Hematopoietic multipotent progenitor cell treated with erythropoietin and hydrocortisone succinate and interleukin-3 and kit ligand, for 8 days (in vitro differentiated cells): ENCODE measurements around the gene PNMT.

Experiments used
- DNase-seq: peaks from one replicate; pipeline ENCODE4 v3.0.0-alpha.2; 2015

PNMT gene, protein sequence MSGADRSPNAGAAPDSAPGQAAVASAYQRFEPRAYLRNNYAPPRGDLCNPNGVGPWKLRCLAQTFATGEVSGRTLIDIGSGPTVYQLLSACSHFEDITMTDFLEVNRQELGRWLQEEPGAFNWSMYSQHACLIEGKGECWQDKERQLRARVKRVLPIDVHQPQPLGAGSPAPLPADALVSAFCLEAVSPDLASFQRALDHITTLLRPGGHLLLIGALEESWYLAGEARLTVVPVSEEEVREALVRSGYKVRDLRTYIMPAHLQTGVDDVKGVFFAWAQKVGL

DNA sequence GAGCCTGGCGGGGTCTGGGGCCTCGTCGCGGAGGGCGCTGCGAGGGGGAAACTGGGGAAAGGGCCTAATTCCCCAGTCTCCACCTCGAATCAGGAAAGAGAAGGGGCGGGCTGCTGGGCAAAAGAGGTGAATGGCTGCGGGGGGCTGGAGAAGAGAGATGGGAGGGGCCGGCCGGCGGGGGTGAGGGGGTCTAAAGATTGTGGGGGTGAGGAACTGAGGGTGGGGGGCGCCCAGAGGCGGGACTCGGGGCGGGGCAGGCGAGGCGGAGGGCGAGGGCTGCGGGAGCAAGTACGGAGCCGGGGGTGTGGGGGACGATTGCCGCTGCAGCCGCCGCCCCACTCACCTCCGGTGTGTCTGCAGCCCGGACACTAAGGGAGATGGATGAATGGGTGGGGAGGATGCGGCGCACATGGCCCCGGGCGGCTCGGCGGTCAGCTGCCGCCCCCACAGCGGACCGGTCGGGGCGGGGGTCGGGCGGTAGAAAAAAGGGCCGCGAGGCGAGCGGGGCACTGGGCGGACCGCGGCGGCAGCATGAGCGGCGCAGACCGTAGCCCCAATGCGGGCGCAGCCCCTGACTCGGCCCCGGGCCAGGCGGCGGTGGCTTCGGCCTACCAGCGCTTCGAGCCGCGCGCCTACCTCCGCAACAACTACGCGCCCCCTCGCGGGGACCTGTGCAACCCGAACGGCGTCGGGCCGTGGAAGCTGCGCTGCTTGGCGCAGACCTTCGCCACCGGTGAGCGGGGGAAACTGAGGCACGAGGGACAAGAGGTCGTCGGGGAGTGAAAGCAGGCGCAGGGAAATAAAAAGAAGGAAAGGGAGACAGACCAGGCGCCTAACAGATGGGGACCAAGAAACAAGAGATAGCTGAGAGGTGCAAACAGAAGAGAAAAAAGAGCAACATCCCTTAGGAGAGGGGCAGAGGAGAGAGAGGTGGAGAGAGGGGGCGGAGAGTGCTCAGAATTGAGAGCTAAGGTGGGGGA is at the start of gene PNMT:
PNMT (plus strand) TSS at position 509 of the 980 bp plus-strand sequence; CDS start at position 532, 23 bp downstream.
- DNase-seq, result peak; percentile 80

GRCh38 chr17:39618956-39619785 is 49.1 kb upstream of the PNMT start:
- no peak for DNase-seq

- no peak for DNase-seq
These were observed 48.5 kb upstream of the PNMT start for GRCh38 chr17:39619786-39620101.

GRCh38 chr17:39621523-39622379 is 46.5 kb upstream of the PNMT start:
- DNase-seq, result peak; percentile 85

DNA sequence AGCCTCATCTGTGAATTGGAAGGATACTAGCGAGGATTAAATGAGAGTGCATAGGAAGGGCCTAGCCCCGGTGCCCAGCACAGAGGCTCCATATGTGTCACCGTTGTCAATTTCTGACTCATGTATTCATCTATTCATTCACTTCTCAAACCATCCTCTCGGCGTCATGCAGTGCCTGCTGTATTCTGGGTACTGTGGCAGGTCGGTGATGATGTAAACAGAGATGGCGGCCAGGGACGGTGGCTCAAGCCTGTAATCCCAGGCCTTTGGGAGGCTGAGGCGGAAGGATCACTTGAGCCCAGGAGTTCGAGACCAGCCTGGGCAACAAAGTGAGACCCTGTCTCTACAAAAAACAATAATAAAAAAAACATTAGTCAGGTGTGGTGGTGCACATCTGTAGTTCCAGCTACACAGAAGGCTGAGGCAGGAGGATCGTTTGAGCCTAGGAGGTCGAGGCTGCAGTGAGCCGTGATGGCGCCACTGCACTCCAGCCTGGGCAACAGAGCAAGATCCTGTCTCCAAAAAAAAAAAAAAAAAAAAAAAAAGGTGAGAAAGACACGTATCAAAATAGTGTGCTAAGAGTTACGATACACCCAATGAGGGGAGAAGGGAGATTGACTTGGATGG is 45.8 kb upstream of the PNMT start:
- no peak for DNase-seq

- DNase-seq, result peak; percentile 80
These were observed 44.8 kb upstream of the PNMT start for GRCh38 chr17:39623356-39623950.

DNA sequence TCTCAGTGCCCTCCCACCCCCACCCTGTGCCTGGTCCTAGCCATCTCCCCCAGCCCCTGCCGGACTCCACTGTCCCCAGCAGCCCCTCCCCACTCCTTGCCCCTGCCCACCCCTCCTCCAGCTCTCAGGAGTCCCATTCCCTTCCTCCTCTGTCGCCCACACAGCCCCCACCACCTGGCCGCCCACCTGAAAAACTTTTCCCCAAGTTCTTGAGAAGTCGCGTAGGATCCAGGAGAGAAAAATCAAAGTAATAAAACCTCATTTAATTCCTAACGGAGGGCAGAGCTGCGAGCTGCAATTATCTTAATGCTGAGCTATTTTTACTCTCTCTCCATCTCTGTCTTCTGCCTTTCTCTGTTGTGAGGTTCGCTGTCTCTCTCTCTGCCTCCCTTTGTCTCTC is 43.9 kb upstream of the PNMT start:
- no peak for DNase-seq

DNA sequence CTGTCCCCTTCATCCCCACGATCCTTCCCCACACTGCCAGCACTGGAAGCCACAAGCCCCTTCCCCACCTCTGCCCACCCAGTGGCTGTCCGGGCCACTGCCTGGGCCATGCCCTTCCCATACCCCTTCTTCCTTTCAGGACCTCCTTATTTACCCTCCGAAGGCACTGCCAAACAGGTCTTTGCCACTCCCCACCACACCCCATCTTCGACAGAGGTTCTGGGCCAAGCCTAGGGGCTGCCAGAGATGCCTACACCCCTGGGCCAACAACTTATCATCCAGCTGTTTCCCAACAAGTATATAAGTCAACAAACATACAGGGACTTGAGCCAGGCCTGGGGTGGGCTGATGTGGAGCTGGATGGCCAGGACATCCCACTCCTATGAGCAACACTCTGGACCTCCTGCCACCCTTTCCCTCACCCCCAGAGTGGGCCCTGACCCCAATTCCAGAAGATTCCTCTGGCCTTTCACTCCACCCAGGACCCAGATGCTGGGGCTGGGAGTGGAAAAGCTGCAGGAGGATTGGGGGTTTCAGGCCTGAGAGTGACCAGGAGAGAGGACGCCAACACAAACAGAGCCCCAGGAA is 43.0 kb upstream of the PNMT start:
- no peak for DNase-seq

- DNase-seq, result no peak
These were observed 41.8 kb upstream of the PNMT start, which contains the start of gene PPP1R1B for GRCh38 chr17:39626171-39627046. Gene PPP1R1B (plus strand): TSS chr17:39626952. CDS start chr17:39627393, 441 bp downstream.

DNA sequence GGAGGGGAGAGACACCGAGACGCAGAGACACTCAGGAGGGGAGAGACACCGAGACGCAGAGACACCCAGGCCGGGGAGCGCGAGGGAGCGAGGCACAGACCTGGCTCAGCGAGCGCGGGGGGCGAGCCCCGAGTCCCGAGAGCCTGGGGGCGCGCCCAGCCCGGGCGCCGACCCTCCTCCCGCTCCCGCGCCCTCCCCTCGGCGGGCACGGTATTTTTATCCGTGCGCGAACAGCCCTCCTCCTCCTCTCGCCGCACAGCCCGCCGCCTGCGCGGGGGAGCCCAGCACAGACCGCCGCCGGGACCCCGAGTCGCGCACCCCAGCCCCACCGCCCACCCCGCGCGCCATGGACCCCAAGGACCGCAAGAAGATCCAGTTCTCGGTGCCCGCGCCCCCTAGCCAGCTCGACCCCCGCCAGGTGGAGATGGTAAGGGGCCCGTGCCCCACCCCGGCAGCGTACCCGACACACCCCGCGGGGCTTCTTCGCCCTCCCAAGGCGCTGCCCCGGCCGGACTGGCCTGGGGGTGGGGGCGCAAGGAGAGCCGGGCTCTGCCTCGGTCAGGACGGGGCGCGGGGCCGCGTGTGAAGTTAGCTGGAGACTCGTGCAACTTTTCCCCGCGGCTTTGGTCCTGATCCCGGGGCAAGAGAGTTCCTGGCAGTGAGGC is 41.1 kb upstream of the PNMT start:
- DNase-seq, result no peak

- DNase-seq, result no peak
These were observed 40.3 kb upstream of the PNMT start for GRCh38 chr17:39627712-39628516.

DNA sequence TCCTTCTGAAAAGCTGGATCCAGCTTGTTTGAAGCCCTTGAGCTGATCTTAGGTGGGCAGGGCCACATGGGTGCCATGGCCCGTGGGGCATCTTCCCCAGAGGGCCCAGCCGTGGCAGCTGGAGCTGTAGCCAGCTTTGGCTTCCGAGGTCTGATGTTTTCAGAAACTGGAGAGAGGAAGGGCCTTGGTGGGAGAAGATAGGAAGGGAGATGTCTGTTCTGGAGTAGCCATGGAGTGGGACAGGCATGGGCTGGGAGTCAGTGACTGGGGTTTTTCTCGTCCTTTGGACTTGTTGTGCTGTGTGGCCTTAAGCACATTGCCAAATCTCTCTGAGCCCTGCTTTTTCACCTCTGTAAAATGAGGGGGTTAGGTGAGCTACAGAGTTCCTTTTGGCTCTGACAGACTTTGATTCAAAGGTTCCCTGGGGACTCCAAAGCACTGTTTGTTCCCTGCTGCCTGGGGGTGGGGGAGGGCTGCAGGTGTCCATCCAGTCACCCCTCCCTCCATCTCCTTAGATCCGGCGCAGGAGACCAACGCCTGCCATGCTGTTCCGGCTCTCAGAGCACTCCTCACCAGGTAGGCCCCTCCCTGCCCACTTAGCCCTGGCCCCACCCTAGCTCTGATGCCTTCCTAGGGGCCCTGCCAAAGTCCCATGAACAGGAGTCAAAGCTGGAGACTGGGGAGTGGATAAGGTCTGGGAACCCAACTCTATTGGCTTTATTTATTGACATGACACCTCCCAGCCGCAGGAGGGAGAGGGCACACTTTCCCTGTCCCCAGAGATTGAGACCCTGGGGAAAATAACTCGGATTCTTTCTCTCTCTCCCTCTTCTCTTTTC is 39.4 kb upstream of the PNMT start:
- DNase-seq, result no peak

- no peak for DNase-seq
These were observed 38.8 kb upstream of the PNMT start for GRCh38 chr17:39629494-39629880.

- no peak for DNase-seq
These were observed 38.4 kb upstream of the PNMT start for GRCh38 chr17:39629898-39630297.

GRCh38 chr17:39631403-39631802 is 36.9 kb upstream of the PNMT start:
- DNase-seq, result no peak

DNA sequence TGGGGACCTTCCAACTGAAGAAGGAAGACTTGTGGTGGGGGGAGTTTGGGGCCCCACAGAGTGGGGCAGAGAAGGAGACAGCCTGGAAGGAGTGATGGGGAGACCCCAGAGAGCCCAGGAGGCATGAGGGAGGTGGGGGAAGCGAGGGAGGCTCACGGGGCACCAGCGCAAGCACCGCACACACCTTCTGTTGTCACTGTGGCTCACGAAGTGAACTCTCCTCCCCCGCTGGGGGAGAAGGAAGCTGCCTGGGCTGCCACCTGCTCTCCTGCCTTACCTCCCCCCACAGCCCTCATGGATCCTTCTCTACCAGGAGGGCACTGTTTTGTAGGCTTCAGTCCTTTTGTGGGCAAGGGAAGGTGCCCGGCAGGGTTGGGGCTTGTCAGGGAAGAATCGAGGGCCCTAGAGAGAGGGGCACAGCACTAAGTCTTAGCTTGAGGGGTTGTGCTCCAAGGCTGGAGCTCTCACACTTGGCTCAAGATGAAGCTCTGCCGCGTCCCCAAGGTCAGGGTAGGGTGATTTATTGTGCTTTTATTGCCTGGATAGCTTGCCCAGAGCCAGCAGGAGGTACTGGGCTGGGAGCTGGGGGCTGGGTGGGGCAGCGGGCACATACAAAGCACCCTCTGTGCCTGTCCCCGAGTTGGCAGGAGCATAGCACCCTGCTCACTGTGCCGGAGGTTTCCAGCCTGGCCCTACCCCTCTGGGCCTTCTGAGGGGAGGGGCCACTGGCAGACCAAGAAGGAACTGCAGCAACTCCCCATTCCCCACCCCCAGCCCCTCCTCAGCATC is 35.9 kb upstream of the PNMT start:
- DNase-seq, result no peak
